ENCODE results near the gene LIPC. TPM values are rescaled to one million over a fixed set of nuclear protein-coding genes. Genes with fewer than 3 reads are reported as not detected.

Gene LIPC
- total and polyA plus RNA-seq, 2 donors (not counting 3 experiments of a cell fraction or from before 2014, with no cell fraction given) = not detected

DNA sequence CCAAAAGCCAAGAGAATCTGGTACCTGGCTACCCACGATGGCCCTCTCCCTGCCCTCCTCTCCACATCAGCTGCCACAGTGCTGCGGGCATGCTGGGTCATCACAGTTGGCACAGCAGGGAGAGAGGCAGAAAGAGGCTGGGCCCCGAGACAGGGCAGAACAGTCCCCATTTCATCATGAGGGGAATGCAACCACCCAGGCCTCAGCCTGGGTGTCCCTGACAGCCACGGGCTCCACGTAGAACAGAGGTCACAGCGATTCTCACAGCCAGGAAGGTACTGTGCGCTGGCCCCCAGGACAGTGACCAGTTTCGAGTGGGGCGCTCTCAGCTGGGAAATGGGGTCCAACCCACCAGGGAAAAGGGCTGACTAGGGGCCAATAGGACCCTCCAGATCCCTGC lies 6.3 kb downstream of the LIPC start:
- ChIA-PET POLR2A (no interaction called here), CTCF (interaction anchor here (2.5 kb wide), 1 partner anchor 109 kb away, joined by 6 read pairs; no protein-coding TSS in a partner anchor)
- no peaks in the 10 kb centered on the region for H3K79me2 ChIP-seq (ENCODE audit: control insufficient read depth, insufficient read depth, low read length)
- no peaks in the 10 kb centered on the region for H4K20me1 ChIP-seq (replicated peaks; ENCODE audit: control insufficient read depth, extremely low read depth, insufficient read depth, low read length)
- no peak overlapping the region for H3K4me2 ChIP-seq (ENCODE audit: insufficient read depth, low read length)
- dilution Hi-C loops (cut with MboI; ENCODE audit: extremely low pct_ligation_motif_present, low sequenced_read_pairs) = no loop called here
- H3K27ac ChIP-seq (ENCODE audit: insufficient read depth, low read depth, low read length) = no peak overlapping the region
- intact Hi-C loops (cut with micrococcal nuclease) = no loop called here
- no peaks in the 10 kb centered on the region for H3K9me1 ChIP-seq (replicated peaks; ENCODE audit: control insufficient read depth, extremely low read depth, insufficient read depth, low read length)
- TF ChIP-seq POLR2AphosphoS5 (IDR thresholded peaks at IDR 0.05; ENCODE audit: insufficient read depth, low read depth, low read length) = no peak
- TF ChIP-seq, protein P1, sequence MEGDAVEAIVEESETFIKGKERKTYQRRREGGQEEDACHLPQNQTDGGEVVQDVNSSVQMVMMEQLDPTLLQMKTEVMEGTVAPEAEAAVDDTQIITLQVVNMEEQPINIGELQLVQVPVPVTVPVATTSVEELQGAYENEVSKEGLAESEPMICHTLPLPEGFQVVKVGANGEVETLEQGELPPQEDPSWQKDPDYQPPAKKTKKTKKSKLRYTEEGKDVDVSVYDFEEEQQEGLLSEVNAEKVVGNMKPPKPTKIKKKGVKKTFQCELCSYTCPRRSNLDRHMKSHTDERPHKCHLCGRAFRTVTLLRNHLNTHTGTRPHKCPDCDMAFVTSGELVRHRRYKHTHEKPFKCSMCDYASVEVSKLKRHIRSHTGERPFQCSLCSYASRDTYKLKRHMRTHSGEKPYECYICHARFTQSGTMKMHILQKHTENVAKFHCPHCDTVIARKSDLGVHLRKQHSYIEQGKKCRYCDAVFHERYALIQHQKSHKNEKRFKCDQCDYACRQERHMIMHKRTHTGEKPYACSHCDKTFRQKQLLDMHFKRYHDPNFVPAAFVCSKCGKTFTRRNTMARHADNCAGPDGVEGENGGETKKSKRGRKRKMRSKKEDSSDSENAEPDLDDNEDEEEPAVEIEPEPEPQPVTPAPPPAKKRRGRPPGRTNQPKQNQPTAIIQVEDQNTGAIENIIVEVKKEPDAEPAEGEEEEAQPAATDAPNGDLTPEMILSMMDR (IDR thresholded peaks at IDR 0.05; ENCODE audit: extremely low read depth in 1 of 2, insufficient read depth in 1 of 2, low read depth in 1 of 2, low read length in 2 of 2) = no peak
- no peak for TF ChIP-seq GATA2 (IDR thresholded peaks at IDR 0.05; ENCODE audit: insufficient read depth, insufficient read length, low read depth, low read length)
- TF ChIP-seq POLR2A (IDR thresholded peaks at IDR 0.05; ENCODE audit: low read depth, low read length) = no peak
- TF ChIP-seq FOS (IDR thresholded peaks at IDR 0.05; ENCODE audit: borderline replicate concordance, insufficient read depth, low read length) = no peak
- no peak for TF ChIP-seq MYC (IDR thresholded peaks at IDR 0.05; ENCODE audit: low read depth, low read length)
- TF ChIP-seq JUN (IDR thresholded peaks at IDR 0.05; ENCODE audit: borderline replicate concordance, insufficient read depth, insufficient read length, low read depth) = no peak
- TF ChIP-seq, protein P2, sequence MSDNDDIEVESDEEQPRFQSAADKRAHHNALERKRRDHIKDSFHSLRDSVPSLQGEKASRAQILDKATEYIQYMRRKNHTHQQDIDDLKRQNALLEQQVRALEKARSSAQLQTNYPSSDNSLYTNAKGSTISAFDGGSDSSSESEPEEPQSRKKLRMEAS (IDR thresholded peaks at IDR 0.05; ENCODE audit: insufficient read depth, insufficient read length) = no peak
- TF ChIP-seq EZH2 (IDR thresholded peaks at IDR 0.05; ENCODE audit: borderline replicate concordance, low read depth, low read length, severe bottlenecking) = no peak
- H3K36me3 ChIP-seq (ENCODE audit: control insufficient read depth in 2 of 2, extremely low read depth in 1 of 2, insufficient read depth in 2 of 2, low read length in 2 of 2) = no peaks in the 10 kb centered on the region
- no TSS peak for BruUV-seq (replicated peaks)
- H3K4me1 ChIP-seq (ENCODE audit: control insufficient read depth, extremely low read depth, insufficient read depth, low read length) = peaks cover 32% of the 10 kb centered on the region
- H3K4me3 ChIP-seq (replicated peaks in 1 of 3; ENCODE audit: insufficient read depth in 1 of 3, low read depth in 1 of 3, low read length in 3 of 3) = no peak overlapping the region
- no peak overlapping the region for H2AFZ ChIP-seq (ENCODE audit: low read depth, low read length)
- no peaks in the 10 kb centered on the region for H3K27me3 ChIP-seq (ENCODE audit: control insufficient read depth in 2 of 2, insufficient read depth in 2 of 2, low read length in 2 of 2)
- H3K9me3 ChIP-seq (replicated peaks; ENCODE audit: control insufficient read depth, insufficient read depth, low read length) = no peaks in the 10 kb centered on the region
- DNase-seq (ENCODE audit: low read depth, low spot score) (no peak), FAIRE-seq (no peak)
- no peak overlapping the region for H3K9ac ChIP-seq (replicated peaks; ENCODE audit: extremely low read depth, insufficient read depth, low read length)

All from endothelial cell of umbilical vein (primary cell).